ELR (cell line): ENCODE data around the gene RGS6.

Source experiments
- DNase-seq: peaks from one replicate; pipeline ENCODE4 v3.0.0-alpha.2; 2015; ENCODE audit warnings: low read depth

RGS6 gene

DNA sequence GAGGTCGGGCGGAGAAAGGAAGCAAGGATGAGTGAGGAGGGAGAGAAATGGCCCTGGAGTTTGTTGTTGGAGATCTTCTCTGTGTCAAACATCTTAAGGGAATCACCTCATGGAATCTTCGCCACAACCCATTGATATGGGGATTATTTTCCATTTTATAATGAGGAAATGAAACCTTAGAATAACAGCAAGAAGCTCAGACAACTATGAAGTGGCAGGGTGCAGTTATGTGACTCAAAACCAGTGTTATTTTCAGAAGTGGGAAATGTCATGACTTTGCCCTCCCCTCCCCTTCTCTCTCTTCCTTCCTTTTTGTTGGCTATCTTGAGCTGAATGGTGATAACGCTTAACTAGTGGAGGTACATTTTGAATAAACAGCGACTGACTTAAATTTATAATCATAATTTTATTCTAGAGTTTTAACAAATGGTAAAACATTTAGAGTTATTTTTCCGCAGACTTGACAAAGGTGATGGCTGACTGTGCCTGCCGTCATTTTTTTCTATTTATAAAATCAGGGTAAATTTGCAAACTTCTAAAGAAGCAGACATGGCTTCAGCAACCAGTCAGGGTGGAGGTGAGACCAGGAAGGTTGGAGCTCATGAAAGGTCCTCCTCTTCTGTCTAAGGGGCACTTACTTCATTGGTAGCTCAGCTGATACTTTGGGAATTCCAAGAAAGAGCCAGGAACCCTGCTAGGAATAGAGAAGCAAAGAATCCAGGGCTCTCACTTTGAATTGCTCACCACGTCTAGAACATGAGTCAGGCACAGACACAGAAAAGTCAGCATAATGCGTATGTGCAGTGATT, 232.4 kb downstream of the RGS6 start:
- no peak for DNase-seq

- DNase-seq, result no peak
These were observed 233.0 kb downstream of the RGS6 start for GRCh38 chr14:72165229-72165698.

GRCh38 chr14:72169521-72169920, 237.3 kb downstream of the RGS6 start:
- peak; percentile 17 for DNase-seq

DNA sequence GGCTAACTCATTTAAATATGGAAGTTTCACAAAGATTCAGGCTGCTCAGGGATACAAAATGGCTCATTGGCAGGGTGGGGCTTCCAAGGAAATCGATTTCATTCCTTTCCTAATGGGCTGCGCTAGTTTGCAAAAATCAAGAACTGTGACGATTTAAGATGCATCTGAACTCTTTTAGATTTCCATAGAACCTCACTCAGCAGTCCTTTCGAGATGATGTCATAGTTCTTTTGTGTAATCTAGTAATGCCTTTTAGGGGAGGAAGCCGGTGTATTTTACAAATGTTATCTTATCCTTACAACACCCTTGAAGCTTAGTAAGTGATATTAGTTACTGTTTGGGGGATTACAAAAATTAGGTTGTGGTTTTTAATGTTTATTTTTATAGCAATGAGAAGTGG, 239.8 kb downstream of the RGS6 start:
- no peak for DNase-seq

DNA sequence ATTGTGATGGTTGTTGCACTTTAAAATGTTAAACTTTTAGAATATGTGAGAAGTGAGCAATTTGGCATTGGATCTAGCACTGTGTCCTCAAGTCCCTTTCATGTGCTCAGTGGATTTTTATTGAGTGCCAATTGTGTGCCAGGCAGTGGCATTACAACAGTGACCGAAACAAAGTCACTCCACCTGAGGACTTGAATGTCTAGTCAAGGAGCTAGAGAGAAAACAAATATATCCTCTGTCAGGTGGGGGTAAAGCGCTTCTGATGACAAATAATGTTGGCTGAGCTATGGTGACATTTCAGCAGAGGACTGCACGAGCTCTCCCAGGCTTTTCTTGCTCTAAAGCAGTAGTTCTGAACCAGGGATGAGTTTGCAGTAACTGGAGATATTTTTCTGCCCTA, 240.4 kb downstream of the RGS6 start:
- no peak for DNase-seq

- DNase-seq, result no peak
These were observed 240.9 kb downstream of the RGS6 start for GRCh38 chr14:72173038-72173720.

DNA sequence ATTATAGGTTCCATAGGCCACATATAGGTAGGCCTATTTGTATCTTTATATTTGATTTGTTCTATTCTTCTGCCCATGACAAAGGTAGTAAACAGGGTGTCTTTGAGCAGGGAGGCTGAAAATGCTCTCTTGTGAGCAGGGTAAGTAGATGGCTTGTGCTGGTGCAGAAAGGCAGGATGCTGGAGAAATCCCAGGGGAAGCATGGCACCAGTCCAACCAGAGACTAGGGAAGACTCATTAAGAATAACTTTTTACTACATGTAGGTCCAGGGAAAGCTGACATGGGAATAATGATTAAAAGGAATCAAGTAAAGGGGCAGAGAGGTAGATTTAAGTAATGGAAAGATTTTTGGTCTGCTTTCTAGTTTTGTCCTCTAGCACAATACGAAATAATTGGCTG, 245.0 kb downstream of the RGS6 start:
- no peak for DNase-seq

DNA sequence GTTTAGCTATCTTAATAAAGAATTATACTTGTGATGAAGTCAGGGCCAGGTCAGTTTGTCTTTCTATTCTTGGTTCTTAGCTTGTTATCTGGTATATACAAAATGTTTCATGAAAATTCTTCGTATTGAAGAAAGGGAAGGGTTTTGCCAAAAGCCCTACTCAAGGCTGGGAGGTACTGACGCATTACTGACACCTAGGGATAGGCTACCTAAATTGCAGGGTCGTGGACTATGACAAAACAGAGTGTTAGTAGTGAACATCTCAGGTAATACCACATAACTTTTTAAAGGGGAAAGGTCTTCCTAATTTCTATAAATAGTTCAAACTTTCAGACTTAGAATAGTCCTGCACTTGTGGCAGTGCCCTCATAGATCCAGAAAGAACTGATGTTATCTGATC, 246.3 kb downstream of the RGS6 start:
- DNase-seq, result no peak

DNA sequence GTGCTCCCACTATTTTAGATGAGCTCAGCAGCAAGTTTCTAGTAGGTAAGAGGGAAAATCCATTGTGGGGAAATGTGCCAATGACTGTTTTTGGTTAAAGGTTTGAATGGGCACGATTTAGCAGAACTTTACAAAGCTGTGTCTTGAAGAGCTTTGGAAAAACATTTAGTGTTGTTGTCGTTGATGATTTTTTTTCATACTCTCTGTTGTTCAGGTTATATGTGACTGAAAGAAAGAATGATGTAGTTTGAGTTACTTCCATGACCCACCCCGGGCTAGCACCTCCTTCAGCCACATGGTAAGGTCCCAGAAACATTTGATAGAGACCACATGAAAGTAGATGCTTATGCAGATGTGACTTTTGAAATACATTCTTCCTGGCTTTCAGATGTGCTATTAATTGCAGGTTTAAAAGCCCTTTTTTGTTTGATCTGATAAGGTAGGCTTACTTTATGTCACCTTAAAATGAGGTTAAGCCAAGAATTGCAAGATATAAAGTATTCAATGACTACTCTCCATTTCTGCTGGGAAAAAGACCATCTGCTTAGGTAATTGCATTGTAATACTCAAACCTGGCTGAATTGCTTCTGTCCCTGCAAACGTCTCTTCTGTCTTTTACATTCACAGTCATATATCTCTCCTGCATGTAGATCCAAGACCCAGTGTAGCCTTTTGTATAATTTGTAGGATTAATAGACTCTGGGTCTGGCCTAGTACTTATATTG, 250.6 kb downstream of the RGS6 start:
- DNase-seq, result no peak

GRCh38 chr14:72183631-72184030, 251.4 kb downstream of the RGS6 start:
- no peak for DNase-seq

DNA sequence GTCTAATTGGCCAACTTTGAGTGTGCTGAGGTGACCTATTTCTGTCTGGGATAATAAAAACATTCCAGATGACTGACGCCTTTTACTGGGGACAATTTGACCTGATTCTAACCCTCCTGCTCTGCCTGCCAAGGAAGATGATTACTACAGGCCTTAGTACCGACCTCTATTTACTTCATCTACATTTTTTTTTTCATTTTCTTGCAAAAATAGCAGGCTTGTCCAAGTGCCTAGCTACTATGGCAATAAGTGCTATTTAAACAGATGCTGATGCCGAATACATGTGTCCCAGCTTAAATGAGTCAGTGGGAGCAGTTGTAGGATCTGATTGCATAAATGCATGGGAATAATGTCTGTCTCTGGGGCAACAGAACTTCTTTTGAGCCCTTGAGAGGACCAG, 254.3 kb downstream of the RGS6 start:
- no peak for DNase-seq

GRCh38 chr14:72196237-72197015, 264.2 kb downstream of the RGS6 start:
- no peak for DNase-seq

DNA sequence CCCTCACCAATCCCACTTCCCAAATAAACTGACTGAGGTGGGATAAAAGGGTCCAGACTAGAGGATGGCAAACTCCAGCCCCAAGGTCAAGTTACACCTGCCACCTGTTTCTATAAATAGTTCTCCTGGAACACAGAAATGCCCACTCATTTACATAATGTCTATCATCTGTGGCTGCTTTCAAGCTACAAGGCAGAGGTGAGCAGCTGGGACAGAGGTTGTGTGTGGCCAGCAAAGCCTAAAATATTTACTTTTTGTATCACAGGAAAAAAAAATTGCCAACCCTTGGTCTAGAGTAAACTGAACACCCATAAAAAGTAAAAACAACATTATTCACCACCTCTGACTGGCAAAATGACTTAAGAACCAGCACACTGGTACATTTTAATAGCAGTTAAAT, 269.4 kb downstream of the RGS6 start:
- DNase-seq, result no peak

- DNase-seq, result no peak
These were observed 281.2 kb downstream of the RGS6 start for GRCh38 chr14:72213424-72213823.

- DNase-seq, result no peak
These were observed 282.9 kb downstream of the RGS6 start for GRCh38 chr14:72215080-72215479.

DNA sequence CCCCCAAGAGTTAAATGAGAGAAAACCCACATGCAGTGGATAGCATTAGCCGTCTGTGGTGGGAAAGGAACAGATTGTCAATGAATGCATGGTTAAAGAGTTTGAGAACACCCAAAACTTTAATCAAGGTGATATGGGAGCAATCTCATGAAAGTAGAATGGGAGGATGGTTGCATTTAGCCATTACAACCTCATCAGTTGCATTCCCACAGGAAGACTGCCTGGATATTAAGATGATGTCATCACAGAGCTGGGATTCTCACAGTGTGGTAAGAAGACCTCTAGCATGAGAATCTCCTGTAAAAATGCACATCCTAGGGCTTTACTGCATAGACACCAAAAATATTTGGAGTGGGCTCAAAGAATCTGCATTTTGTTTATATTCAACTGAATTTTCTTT, 284.9 kb downstream of the RGS6 start:
- no peak for DNase-seq

DNA sequence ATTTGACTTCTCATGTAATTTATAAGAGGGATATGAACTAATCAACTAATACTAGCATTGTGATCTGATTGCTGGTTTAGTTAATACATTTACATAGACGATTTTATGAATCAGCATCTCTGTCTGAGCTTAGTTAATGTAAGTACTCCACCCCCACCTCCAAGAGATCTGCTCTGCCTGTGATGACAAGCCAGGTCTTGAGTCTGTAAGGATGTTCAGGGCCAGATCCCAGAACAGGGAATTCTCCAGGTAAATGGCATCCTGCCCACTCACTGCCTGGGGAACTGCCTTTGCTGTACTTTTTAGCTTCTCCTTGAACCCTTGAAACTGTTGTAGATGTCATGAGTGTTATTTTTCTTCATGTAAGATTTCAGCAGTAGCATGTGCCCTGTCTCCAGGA, 289.8 kb downstream of the RGS6 start:
- no peak for DNase-seq

GRCh38 chr14:72236629-72237028, 304.4 kb downstream of the RGS6 start:
- DNase-seq, result no peak

DNA sequence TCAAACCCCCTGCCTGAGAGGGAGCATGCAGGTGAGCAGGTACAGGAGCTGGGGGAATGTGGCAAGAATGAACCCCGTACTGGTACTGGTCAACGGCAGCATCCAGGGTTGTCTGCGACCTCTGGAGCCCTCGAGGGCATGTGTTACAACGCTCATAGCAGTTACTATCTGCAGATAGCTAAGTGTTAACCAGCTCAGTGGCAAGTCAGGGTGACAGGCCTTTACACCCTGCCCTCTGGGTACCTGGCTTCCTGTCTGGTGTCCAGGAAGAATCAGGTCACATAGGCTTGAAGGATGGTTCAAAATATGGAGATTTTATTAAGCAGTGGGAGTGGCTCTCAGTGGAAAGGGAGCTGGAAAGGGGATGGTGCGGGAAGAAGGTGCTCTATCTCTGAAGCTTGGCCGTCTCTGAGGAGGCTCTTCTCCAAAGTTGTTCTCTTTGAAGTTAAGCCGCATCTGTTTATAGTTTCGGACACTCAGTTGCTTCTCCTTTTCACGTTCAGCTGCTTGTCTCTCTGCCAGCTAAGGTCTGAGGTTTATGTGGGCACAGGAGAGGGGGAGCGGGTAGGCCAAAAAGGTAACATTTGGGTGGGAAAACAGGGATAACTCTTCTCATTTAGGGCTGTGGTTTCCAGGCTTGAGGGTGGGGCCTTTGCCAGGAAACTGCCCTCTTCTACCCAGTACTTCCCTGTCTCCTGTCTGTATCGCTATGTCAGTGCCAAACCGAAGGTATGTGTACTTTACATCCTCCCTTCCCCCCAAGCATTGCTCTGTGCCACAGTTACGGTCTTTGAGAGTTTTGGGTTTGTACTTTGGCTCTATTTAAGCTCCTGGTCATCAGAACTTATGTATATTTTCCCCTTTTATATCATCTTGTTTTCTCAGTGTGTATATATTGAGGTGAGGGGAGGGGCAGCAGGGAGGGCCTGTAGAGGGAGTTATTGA, 305.8 kb downstream of the RGS6 start:
- no peak for DNase-seq

DNA sequence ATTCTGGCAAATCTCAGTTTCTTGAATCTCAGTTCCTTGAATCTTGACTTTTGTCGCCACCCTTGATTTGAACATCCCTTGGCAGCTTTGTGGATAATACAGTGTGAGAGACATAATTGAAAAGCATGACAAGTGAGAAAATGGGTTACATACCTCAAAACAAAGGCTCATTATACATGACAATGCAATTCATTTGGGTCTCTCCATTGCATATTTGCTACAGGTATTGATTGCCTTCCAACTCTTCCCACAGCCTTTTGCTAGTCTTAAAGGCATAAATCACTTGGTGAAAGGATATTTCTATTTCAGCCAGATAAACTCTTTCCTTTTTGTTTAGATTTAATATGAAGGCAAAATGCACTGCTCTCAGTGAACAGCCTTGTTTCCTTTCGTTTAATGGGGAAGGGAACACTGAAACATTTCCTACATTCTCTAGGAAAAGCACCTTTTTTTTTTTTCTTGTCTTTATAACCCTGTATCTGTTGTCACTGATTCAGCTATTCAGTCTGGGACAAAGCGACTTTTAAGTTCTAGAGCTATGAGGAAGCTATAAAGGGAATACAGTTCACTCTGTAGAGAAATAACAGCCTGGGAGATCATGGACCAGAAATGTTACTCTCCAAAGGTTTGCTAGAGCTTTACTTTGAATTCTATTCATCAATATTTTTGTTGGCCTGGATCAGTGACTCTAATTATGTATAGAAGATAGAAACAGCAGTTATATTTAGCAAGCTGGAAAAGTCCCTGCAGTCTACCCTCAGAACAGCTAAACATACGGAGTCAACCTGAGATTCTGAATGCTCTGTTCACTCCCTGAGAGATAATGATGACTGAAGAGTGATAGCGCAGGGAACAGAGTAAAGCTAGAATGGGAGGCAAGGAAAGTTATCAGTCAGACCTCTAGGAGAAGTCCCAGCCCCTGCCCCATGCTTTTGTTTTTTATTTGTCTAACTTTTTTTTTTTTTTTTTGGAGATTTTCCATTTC, 311.4 kb downstream of the RGS6 start:
- DNase-seq, result no peak
